ENCODE results near the gene GET3. TPM values are rescaled to one million over a fixed set of nuclear protein-coding genes. Genes with fewer than 3 reads are reported as not detected.

Gene GET3
- total RNA-seq, 1 donor = 99.5 TPM

DNA sequence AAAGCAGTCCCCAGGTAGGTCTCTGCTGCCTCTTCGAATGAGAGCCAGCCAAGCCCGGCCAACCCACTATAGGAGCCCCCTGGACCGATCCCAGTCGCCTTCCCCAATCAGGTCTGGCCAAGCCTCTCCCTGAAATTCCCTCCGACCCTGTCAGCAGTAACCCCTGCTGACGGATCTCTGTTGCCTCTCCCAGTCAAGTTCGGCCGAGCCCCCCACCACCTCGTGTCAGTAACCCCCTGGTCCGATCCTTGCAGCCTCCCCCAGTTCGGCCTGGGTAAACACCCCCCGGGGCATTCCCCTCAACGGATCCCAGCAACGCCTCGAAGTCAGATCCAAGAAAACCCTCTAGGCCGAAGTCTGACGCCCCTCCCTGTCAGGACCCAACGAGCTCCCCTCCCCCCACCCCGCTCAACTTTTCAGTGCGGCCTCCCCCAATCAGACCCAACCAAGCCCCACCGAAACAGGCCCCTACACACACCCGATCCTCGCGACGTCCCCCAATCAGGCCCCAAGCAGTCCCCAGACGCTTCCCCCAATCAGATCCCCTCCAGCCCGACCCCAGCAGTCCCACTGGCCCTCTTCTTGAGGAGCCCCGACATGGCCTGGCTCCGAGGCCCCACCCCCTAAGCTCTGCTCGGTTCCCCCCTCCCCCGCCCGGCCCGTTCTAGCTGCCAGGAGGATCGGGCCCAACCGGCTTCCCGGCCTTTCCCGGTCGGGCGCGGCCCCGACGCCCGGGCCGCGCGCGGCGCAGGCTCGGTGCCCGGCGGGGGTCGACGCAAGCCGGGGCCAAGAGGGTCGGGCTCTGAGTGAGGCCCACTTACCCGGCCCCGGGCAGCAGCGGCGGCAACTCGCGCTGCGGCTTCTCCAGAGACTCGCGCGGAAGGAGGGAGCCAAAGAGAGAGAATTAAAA lies 15.4 kb upstream of the GET3 start:
- peaks cover 25% of the 10 kb centered on the region for H3K4me1 ChIP-seq (ENCODE audit: insufficient read depth, low read length)
- no peaks in the 10 kb centered on the region for H3K27me3 ChIP-seq (ENCODE audit: insufficient read depth, low read length)
- H3K4me2 ChIP-seq (ENCODE audit: insufficient read depth, low read length) = peak overlapping the region; percentile 99
- H2AFZ ChIP-seq (ENCODE audit: low read length) = peak overlapping the region; percentile 50
- peaks cover 18% of the 10 kb centered on the region for H4K20me1 ChIP-seq (ENCODE audit: insufficient read depth, low read length)
- H3K9me3 ChIP-seq (ENCODE audit: low read depth, low read length) = no peaks in the 10 kb centered on the region
- TF ChIP-seq, protein P1, sequence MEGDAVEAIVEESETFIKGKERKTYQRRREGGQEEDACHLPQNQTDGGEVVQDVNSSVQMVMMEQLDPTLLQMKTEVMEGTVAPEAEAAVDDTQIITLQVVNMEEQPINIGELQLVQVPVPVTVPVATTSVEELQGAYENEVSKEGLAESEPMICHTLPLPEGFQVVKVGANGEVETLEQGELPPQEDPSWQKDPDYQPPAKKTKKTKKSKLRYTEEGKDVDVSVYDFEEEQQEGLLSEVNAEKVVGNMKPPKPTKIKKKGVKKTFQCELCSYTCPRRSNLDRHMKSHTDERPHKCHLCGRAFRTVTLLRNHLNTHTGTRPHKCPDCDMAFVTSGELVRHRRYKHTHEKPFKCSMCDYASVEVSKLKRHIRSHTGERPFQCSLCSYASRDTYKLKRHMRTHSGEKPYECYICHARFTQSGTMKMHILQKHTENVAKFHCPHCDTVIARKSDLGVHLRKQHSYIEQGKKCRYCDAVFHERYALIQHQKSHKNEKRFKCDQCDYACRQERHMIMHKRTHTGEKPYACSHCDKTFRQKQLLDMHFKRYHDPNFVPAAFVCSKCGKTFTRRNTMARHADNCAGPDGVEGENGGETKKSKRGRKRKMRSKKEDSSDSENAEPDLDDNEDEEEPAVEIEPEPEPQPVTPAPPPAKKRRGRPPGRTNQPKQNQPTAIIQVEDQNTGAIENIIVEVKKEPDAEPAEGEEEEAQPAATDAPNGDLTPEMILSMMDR (IDR thresholded peaks at IDR 0.05; ENCODE audit: extremely low read depth, low read depth, low read length) = no peak
- DNase-seq (ENCODE audit: insufficient read length, low spot score, missing footprints) = peak; percentile 98
- H3K27ac ChIP-seq (ENCODE audit: low read depth, low read length) = peak overlapping the region; percentile 79
- H3K79me2 ChIP-seq (ENCODE audit: insufficient read depth, low read length) = peaks cover 60% of the 10 kb centered on the region
- H3K4me3 ChIP-seq (ENCODE audit: insufficient read depth, low read length) = peak overlapping the region; percentile 92
- peaks cover 26% of the 10 kb centered on the region for H3K36me3 ChIP-seq (ENCODE audit: insufficient read depth, low read length)

DNA sequence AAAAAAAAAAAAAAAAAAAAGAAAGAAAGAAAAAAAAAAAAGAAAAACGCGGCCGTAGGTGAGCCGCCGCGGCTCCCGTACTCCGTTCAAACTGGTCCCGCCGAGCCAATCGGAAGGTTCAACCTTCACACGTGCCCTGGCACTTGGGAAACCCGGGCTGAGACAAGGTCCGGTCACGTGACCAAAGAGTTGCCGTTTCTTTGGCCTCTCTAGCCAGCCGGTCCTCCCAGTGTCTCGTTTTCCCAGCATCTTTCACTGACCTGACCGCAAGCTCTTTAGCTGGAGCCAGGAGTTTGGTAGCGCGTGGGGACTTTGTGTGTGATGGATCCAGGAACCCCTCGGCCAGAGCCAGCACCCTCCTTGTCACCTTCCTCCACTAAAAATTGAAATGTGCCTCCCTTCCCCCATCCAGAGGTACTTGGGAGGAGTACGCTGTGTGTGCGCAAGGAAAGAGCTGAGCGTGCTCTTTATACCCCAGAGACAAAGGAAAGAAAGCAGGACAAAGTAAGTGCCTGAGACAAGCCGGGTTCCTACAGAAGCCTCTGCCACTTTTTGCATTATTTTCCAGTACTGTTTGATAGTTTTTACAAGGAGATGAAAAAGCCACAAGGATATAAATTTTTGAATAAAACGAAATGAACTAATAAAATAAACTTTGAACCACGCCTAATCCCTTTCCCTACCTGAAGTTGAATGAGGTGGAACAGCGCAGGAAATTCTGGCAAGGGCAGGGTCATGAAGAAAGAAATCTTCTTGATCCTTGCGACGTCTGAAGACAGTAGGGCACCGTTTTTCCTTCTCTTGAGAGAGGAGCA lies 14.5 kb upstream of the GET3 start:
- peaks cover 52% of the 10 kb centered on the region for H3K79me2 ChIP-seq (ENCODE audit: insufficient read depth, low read length)
- peak overlapping the region; percentile 79 for H3K27ac ChIP-seq (ENCODE audit: low read depth, low read length)
- peaks cover 25% of the 10 kb centered on the region for H3K4me1 ChIP-seq (ENCODE audit: insufficient read depth, low read length)
- H2AFZ ChIP-seq (ENCODE audit: low read length) = peak overlapping the region; percentile 85
- H3K4me3 ChIP-seq (ENCODE audit: insufficient read depth, low read length) = peak overlapping the region; percentile 92
- TF ChIP-seq, protein P1 (IDR thresholded peaks at IDR 0.05; ENCODE audit: extremely low read depth, low read depth, low read length) = no peak
- H3K27me3 ChIP-seq (ENCODE audit: insufficient read depth, low read length) = no peaks in the 10 kb centered on the region
- peak; percentile 100 for DNase-seq (ENCODE audit: insufficient read length, low spot score, missing footprints)
- H3K36me3 ChIP-seq (ENCODE audit: insufficient read depth, low read length) = peaks cover 19% of the 10 kb centered on the region
- peak overlapping the region; percentile 88 for H3K4me2 ChIP-seq (ENCODE audit: insufficient read depth, low read length)
- no peaks in the 10 kb centered on the region for H3K9me3 ChIP-seq (ENCODE audit: low read depth, low read length)
- H4K20me1 ChIP-seq (ENCODE audit: insufficient read depth, low read length) = peaks cover 17% of the 10 kb centered on the region

DNA sequence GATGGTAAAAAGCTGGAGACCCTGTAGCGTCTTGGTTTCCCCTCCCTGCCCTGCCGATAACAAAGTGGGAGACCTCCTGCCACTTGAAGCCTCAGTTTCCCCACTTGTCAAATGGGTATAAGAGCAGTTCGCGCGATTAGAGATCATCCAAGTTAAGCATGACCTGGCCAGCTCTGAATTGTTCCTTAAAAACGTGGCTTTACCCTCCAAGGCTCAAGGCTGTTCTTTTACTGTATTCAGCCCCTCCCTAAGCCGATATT lies 14.0 kb upstream of the GET3 start:
- H3K27ac ChIP-seq (ENCODE audit: low read depth, low read length) = peak overlapping the region; percentile 57
- peaks cover 20% of the 10 kb centered on the region for H3K36me3 ChIP-seq (ENCODE audit: insufficient read depth, low read length)
- H3K79me2 ChIP-seq (ENCODE audit: insufficient read depth, low read length) = peaks cover 46% of the 10 kb centered on the region
- H3K4me2 ChIP-seq (ENCODE audit: insufficient read depth, low read length) = peak overlapping the region; percentile 88
- no peak for DNase-seq (ENCODE audit: insufficient read length, low spot score, missing footprints)
- peaks cover 25% of the 10 kb centered on the region for H3K4me1 ChIP-seq (ENCODE audit: insufficient read depth, low read length)
- no peaks in the 10 kb centered on the region for H3K9me3 ChIP-seq (ENCODE audit: low read depth, low read length)
- H3K4me3 ChIP-seq (ENCODE audit: insufficient read depth, low read length) = peak overlapping the region; percentile 92
- TF ChIP-seq, protein P1 (IDR thresholded peaks at IDR 0.05; ENCODE audit: extremely low read depth, low read depth, low read length) = no peak
- H4K20me1 ChIP-seq (ENCODE audit: insufficient read depth, low read length) = peaks cover 17% of the 10 kb centered on the region
- peak overlapping the region; percentile 85 for H2AFZ ChIP-seq (ENCODE audit: low read length)
- H3K27me3 ChIP-seq (ENCODE audit: insufficient read depth, low read length) = no peaks in the 10 kb centered on the region
